Heart right ventricle (tissue), 16 donors: ENCODE measurements around the gene TMSB10. TPM values are rescaled to one million over a fixed set of nuclear protein-coding genes. Genes with fewer than 3 reads are reported as not detected.

Experiments used
- ATAC-seq, 8 donors: fragments of 200-7000 bp; cut with Tn5 transposase; one replicate each; pipeline ENCODE4 v1.9.1; 2020; ENCODE audit warnings: mild to moderate bottlenecking in 8 of 8, moderate library complexity in 8 of 8, moderate number of reproducible peaks in 1 of 8
- DNase-seq, 2 donors: peaks; one replicate each; pipeline ENCODE4 v3.0.0-alpha.2; 2020
- H3K27ac ChIP-seq, 10 donors: fragments of 200-600 bp; sonication (generic) in 2 of 10; one replicate each; pipeline versions ENCODE4 v1.5.0 to v1.8.0; 2020 to 2022; ENCODE audit warnings: mild to moderate bottlenecking in 3 of 10
- H3K27me3 ChIP-seq, 7 donors: fragments of 200-600 bp; one replicate each; pipeline ENCODE4 v1.8.0; 2021 to 2022; ENCODE audit warnings: mild to moderate bottlenecking in 2 of 7
- H3K36me3 ChIP-seq, 9 donors: fragments of 200-600 bp; sonication (generic) in 1 of 9; one replicate each; pipeline versions ENCODE4 v1.5.0 to v1.8.0; 2020 to 2022; ENCODE audit warnings: mild to moderate bottlenecking in 2 of 9
- H3K4me1 ChIP-seq, 9 donors: fragments of 200-600 bp; sonication (generic) in 1 of 9; one replicate each; pipeline versions ENCODE4 v1.5.0 to v1.8.0; 2020 to 2022; ENCODE audit warnings: mild to moderate bottlenecking in 4 of 9
- H3K4me3 ChIP-seq, 10 donors: fragments of 200-600 bp; sonication (generic) in 2 of 10; one replicate each; pipeline versions ENCODE4 v1.5.0 to v1.8.0; 2020 to 2022; ENCODE audit warnings: mild to moderate bottlenecking in 7 of 10, moderate library complexity in 2 of 10
- H3K9me3 ChIP-seq, 11 donors: fragments of 200-600 bp in 10 of 11; sonication (generic) in 2 of 11; one replicate each; pipeline versions ENCODE4 v1.5.0 to v1.8.0; 2013 to 2022; ENCODE audit warnings: mild to moderate bottlenecking in 2 of 11, control low read depth in 1 of 11, moderate library complexity in 1 of 11
- CTCF ChIP-seq, 9 donors: fragments of 200-600 bp; sonication (generic) in 2 of 9; IDR thresholded peaks; one replicate each; pipeline versions ENCODE4 v1.5.0 to v1.8.0; 2021 to 2022; ENCODE audit warnings: antibody characterized with exemption in 9 of 9, mild to moderate bottlenecking in 5 of 9, moderate library complexity in 1 of 9
- whole genome bisulfite sequencing, 2 donors: extraction: QIAGEN DNeasy Blood & Tissue Kit; methylation state at CpG; one replicate each; pipeline ENCODE4 v1.1.7; 2013; ENCODE audit warnings: inconsistent platforms in 1 of 2; 5-methylcytosine and 5-hydroxymethylcytosine counted together
- intact Hi-C, 10 donors: fragments of 100-400 bp; cut with DNase I; formaldehyde crosslinking; loops; one replicate each; pipeline versions ENCODE4 v1.11.1 to v1.14.2; 2022
- long read RNA-seq, 3 donors: library from polyadenylated mRNA; unstranded; transcript quantifications; one replicate each; pipeline ENCODE4 v2.0.0, GENCODE V29; 2020 to 2021
- polyA plus RNA-seq, 2 donors: library from polyadenylated mRNA; stranded (reverse); fragments of 200-250 nt; gene quantifications; one replicate each; pipeline ENCODE4 v1.2.3, GENCODE V29; 2013
- total RNA-seq, 10 donors: library from RNA; stranded (reverse); fragmentation: NEBNext Ultra II Directional in 3 of 10; extraction: Animal tissue kit (Norgen Biotek cat#: 25700) in 3 of 10; gene quantifications; one replicate each; pipeline versions ENCODE4 v1.2.1 to v1.2.4, GENCODE V29; 2021 to 2023
- donor health status: Arrhythmogenic right ventricular cardiomyopathy.
- donor health status: ischemic (EF 13 %, LVEDD 7.1; RV severe dilation, severe dysfunction).
- donor health status: healthy with polysubstance abuse.
- donor health status: DM: no; HTN: yes; CAD: no.
- donor health status: DM: no; HTN: no; CAD: no.
- donor health status: ischemic (EF 25% LVEDD 6.9; RV normal size, moderate dysfunction).
- donor health status: ischemic (EF 25% LVEDD 5.7; RV mildly dilated, moderate dysfunction).
- donor health status: healthy.
- donor health status: DM: yes; HTN: yes; CAD: no.
- donor health status: Ischemic cardiomyopathy.
- donor health status: ischemic (EF 35%, LVEDD 5.7; RV mildly dilated, moderate dysfunction).
- donor health status: nonischemic (EF 11% LVEDD 7.7; RV severe dilation, severe dysfunction).
- donor health status: DM: yes; HTN: yes; CAD: no.
- donor health status: PGD.
- donor health status: ischemic (EF 29% LVEDD 5.4; RV normal size, mild dysfunction).
- donor health status: nonischemic (EF 23%, LVEDD 6.1; RV moderate dilation, normal function).

Gene TMSB10
- 1,000 to 10,000 TPM in 2 of 10 donors, 100 to 1,000 TPM in 8; 217 to 1,060 (median 297) TPM for total RNA-seq
- 1,000 to 10,000 TPM; 1,049 to 2,308 TPM for polyA plus RNA-seq
- long read RNA-seq, donor 1, transcript TMSB10-201 (3 exons, 496 nt) = major isoform, 259 of 274 reads
- long read RNA-seq, donor 1, partial matches to known transcripts = 14 of 274 reads
- long read RNA-seq, donor 1, other reads (novel, unspliced or antisense) = 1 of 274 reads
- long read RNA-seq, donor 2, transcript TMSB10-201 (3 exons, 496 nt) = major isoform, 294 of 317 reads
- long read RNA-seq, donor 2, partial matches to known transcripts = 12 of 317 reads
- long read RNA-seq, donor 2, other reads (novel, unspliced or antisense) = 11 of 317 reads
- long read RNA-seq, donor 3, transcript TMSB10-201 (3 exons, 496 nt) = major isoform, 80 of 93 reads
- long read RNA-seq, donor 3, partial matches to known transcripts = 6 of 93 reads
- long read RNA-seq, donor 3, other reads (novel, unspliced or antisense) = 7 of 93 reads

GRCh38 chr2:84905181-84906107 is at the start of gene TMSB10:
Gene TMSB10 (plus strand): TSS chr2:84905656.
- TF ChIP-seq CTCF (IDR thresholded peaks at IDR 0.05) = peak in 5 of 9 donors; percentile 17 to 56 (median 26)
- H3K36me3 ChIP-seq = peaks cover 0 to 9% (median 0%) of the 10 kb centered on the region in 9 donors
- peak within 1 kb of the TSS; percentile 62 to 98 (median 90) for H3K4me3 ChIP-seq
- ATAC-seq (peak; percentile 78 to 93 (median 86)), DNase-seq (peak; percentile 91 to 92)
- peaks cover 0 to 46% (median 8%) of the 10 kb centered on the region in 9 donors for H3K4me1 ChIP-seq
- 0% methylated on average over 94 of the region's 94 CpGs for WGBS, 2 donors
- peak within 1 kb of the TSS; percentile 92 to 99 (median 97) for H3K27ac ChIP-seq
- intact Hi-C loops = loop anchor here in 4 of 10 donors (1.0 to 2.0 kb wide), 3 partner anchors 19 to 20 kb away; no protein-coding TSS in a partner anchor
- no peaks in the 10 kb centered on the region for H3K27me3 ChIP-seq
- peaks cover 0 to 4% (median 0%) of the 10 kb centered on the region in 11 donors for H3K9me3 ChIP-seq

GRCh38 chr2:84855731-84856130 is 49.7 kb upstream of the TMSB10 start:
- 28 to 30% methylated on average over 11 of the region's 11 CpGs for WGBS, 2 donors
- Histone ChIP-seq H3K27me3 (peaks cover 0 to 11% (median 0%) of the 10 kb centered on the region in 7 donors), H3K4me3 (no peak overlapping the region), H3K4me1 (peaks cover 0 to 18% (median 0%) of the 10 kb centered on the region in 9 donors), H3K27ac (no peak overlapping the region), H3K9me3 (peaks cover 0 to 14% (median 0%) of the 10 kb centered on the region in 11 donors), H3K36me3 (no peaks in the 10 kb centered on the region)
- no peak for TF ChIP-seq CTCF (IDR thresholded peaks at IDR 0.05)
- intact Hi-C loops = no loop called here
- DNase-seq = no peak
- ATAC-seq = no peak

GRCh38 chr2:84856787-84857186 is 48.7 kb upstream of the TMSB10 start:
- H3K27ac ChIP-seq = peak overlapping the region in 1 of 10 donors; percentile 31
- H3K27me3 ChIP-seq = peaks cover 0 to 6% (median 0%) of the 10 kb centered on the region in 7 donors
- WGBS, 2 donors = 80% methylated on average over 6 of the region's 6 CpGs
- H3K9me3 ChIP-seq = peaks cover 0 to 14% (median 0%) of the 10 kb centered on the region in 11 donors
- intact Hi-C loops = no loop called here
- peaks cover 0 to 18% (median 0%) of the 10 kb centered on the region in 9 donors for H3K4me1 ChIP-seq
- no peak for TF ChIP-seq CTCF (IDR thresholded peaks at IDR 0.05)
- no peak for DNase-seq
- H3K36me3 ChIP-seq = no peaks in the 10 kb centered on the region
- no peak overlapping the region for H3K4me3 ChIP-seq
- no peak for ATAC-seq

GRCh38 chr2:84857566-84857965 is 47.9 kb upstream of the TMSB10 start:
- no peak overlapping the region for H3K27ac ChIP-seq
- DNase-seq (no peak), ATAC-seq (no peak)
- peaks cover 0 to 4% (median 0%) of the 10 kb centered on the region in 7 donors for H3K27me3 ChIP-seq
- no peaks in the 10 kb centered on the region for H3K36me3 ChIP-seq
- H3K4me3 ChIP-seq = no peak overlapping the region
- WGBS, 2 donors = 86 to 89% methylated on average over 5 of the region's 5 CpGs
- intact Hi-C loops = no loop called here
- TF ChIP-seq CTCF (IDR thresholded peaks at IDR 0.05) = no peak
- H3K9me3 ChIP-seq = peaks cover 0 to 13% (median 0%) of the 10 kb centered on the region in 11 donors
- peaks cover 0 to 18% (median 0%) of the 10 kb centered on the region in 9 donors for H3K4me1 ChIP-seq
